SK-N-SH treated with all-trans-retinoic acid at 6 μM for 48 hours (cell line): Measurements from ENCODE around the gene MBOAT2.

Experiments used
- ARNTL ChIP-seq: fragments of 450-650 bp; formaldehyde crosslinking; IDR thresholded peaks from 2 replicates; pipeline ENCODE4 v1.5.0; 2020; ENCODE audit warnings: low read depth, mild to moderate bottlenecking, moderate library complexity, borderline replicate concordance
- CSRNP3 ChIP-seq: fragments of 250-450 bp; sonication (Bioruptor Pico); IDR thresholded peaks from 2 replicates; pipeline ENCODE4 v1.5.1; 2021; ENCODE audit warnings: mild to moderate bottlenecking, moderate library complexity
- ESRRG ChIP-seq: fragments of 250-450 bp; sonication (Bioruptor Pico); IDR thresholded peaks from 2 replicates; pipeline ENCODE4 v1.6.1; 2021; ENCODE audit warnings: mild to moderate bottlenecking
- ISL1 ChIP-seq: fragments of 250-450 bp; sonication (Bioruptor Pico); IDR thresholded peaks from 2 replicates; pipeline ENCODE4 v2.1.2; 2022; ENCODE audit warnings: mild to moderate bottlenecking, moderate library complexity
- OSR1 ChIP-seq: fragments of 250-450 bp; sonication (Bioruptor Pico); IDR thresholded peaks from 2 replicates; pipeline ENCODE4 v1.8.0; 2022; ENCODE audit warnings: moderate library complexity, mild to moderate bottlenecking, inconsistent platforms
- PATZ1 ChIP-seq: fragments of 250-450 bp; sonication (Bioruptor Pico); IDR thresholded peaks from 2 replicates; pipeline ENCODE4 v1.8.0; 2020; ENCODE audit warnings: mild to moderate bottlenecking, moderate library complexity, borderline replicate concordance
- PPARA ChIP-seq: fragments of 250-450 bp; sonication (Bioruptor Pico); IDR thresholded peaks from 2 replicates; pipeline ENCODE4 v1.5.0; 2020; ENCODE audit warnings: mild to moderate bottlenecking, borderline replicate concordance
- RARB ChIP-seq: fragments of 250-450 bp; sonication (Bioruptor Pico); IDR thresholded peaks from 2 replicates; pipeline ENCODE4 v1.8.0; 2021; ENCODE audit warnings: mild to moderate bottlenecking, moderate library complexity
- SNAI2 ChIP-seq: fragments of 250-450 bp; sonication (Bioruptor Pico); IDR thresholded peaks from 2 replicates; pipeline ENCODE4 v1.5.0; 2020; ENCODE audit warnings: mild to moderate bottlenecking, moderate library complexity
- ZFP3 ChIP-seq: fragments of 250-450 bp; sonication (Bioruptor Pico); IDR thresholded peaks from 2 replicates; pipeline ENCODE4 v1.5.0; 2020; ENCODE audit warnings: mild to moderate bottlenecking, moderate library complexity
- ZFP30 ChIP-seq: fragments of 450-650 bp; formaldehyde crosslinking; IDR thresholded peaks from 2 replicates; pipeline ENCODE4 v1.5.0; 2022; ENCODE audit warnings: mild to moderate bottlenecking, moderate library complexity
- TF ChIP-seq, protein P1 (sequence below): fragments of 250-450 bp; sonication (Bioruptor Pico); IDR thresholded peaks from 2 replicates; pipeline ENCODE4 v1.8.0; 2021; ENCODE audit warnings: low read depth, mild to moderate bottlenecking, moderate library complexity, borderline replicate concordance
- TF ChIP-seq, protein P2 (sequence below): fragments of 250-450 bp; sonication (Bioruptor Pico); IDR thresholded peaks from 2 replicates; pipeline ENCODE4 v1.5.0; 2020; ENCODE audit warnings: mild to moderate bottlenecking, moderate library complexity
- TF ChIP-seq, protein P3 (sequence below): fragments of 250-450 bp; sonication (Bioruptor Pico); IDR thresholded peaks from 2 replicates; pipeline ENCODE4 v1.5.1; 2020; ENCODE audit warnings: low read depth, mild to moderate bottlenecking, moderate library complexity

DNA sequence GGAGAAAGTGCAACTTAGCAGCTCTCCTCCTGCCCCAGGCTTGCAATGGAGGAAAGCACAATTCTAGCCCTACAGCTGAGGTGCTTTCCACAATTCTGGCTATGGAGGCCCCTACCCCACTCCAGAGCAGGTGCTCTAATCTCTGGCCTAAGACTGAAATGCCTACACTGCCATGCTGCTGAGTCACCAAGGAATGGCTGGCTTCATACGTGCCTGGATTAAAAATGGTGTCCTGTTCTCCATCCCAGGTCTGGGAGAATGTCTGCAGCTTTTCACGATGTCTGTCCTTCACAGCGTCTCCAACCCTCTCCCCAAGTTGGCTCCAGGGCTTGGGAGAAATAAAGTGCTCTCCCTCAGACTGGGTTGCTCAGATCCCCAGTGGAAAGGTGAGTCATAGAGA, 48.5 kb downstream of the MBOAT2 start:
- TF ChIP-seq, protein P1, sequence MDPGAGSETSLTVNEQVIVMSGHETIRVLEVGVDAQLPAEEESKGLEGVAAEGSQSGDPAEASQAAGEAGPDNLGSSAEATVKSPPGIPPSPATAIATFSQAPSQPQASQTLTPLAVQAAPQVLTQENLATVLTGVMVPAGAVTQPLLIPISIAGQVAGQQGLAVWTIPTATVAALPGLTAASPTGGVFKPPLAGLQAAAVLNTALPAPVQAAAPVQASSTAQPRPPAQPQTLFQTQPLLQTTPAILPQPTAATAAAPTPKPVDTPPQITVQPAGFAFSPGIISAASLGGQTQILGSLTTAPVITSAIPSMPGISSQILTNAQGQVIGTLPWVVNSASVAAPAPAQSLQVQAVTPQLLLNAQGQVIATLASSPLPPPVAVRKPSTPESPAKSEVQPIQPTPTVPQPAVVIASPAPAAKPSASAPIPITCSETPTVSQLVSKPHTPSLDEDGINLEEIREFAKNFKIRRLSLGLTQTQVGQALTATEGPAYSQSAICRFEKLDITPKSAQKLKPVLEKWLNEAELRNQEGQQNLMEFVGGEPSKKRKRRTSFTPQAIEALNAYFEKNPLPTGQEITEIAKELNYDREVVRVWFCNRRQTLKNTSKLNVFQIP (CRISPR knock-in tag): no peak
- TF ChIP-seq ISL1 (CRISPR knock-in tag) (no peak), RARB (no peak), PATZ1 (CRISPR knock-in tag) (no peak), SNAI2 (CRISPR knock-in tag) (no peak), ZFP30 (CRISPR knock-in tag) (no peak), PPARA (CRISPR knock-in tag) (no peak), OSR1 (CRISPR knock-in tag) (no peak), CSRNP3 (CRISPR knock-in tag) (no peak), ESRRG (CRISPR knock-in tag) (no peak), ZFP3 (CRISPR knock-in tag) (no peak), ARNTL (no peak)
- TF ChIP-seq, protein P2, sequence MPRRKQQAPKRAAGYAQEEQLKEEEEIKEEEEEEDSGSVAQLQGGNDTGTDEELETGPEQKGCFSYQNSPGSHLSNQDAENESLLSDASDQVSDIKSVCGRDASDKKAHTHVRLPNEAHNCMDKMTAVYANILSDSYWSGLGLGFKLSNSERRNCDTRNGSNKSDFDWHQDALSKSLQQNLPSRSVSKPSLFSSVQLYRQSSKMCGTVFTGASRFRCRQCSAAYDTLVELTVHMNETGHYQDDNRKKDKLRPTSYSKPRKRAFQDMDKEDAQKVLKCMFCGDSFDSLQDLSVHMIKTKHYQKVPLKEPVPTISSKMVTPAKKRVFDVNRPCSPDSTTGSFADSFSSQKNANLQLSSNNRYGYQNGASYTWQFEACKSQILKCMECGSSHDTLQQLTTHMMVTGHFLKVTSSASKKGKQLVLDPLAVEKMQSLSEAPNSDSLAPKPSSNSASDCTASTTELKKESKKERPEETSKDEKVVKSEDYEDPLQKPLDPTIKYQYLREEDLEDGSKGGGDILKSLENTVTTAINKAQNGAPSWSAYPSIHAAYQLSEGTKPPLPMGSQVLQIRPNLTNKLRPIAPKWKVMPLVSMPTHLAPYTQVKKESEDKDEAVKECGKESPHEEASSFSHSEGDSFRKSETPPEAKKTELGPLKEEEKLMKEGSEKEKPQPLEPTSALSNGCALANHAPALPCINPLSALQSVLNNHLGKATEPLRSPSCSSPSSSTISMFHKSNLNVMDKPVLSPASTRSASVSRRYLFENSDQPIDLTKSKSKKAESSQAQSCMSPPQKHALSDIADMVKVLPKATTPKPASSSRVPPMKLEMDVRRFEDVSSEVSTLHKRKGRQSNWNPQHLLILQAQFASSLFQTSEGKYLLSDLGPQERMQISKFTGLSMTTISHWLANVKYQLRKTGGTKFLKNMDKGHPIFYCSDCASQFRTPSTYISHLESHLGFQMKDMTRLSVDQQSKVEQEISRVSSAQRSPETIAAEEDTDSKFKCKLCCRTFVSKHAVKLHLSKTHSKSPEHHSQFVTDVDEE (CRISPR knock-in tag): no peak
- TF ChIP-seq, protein P3, sequence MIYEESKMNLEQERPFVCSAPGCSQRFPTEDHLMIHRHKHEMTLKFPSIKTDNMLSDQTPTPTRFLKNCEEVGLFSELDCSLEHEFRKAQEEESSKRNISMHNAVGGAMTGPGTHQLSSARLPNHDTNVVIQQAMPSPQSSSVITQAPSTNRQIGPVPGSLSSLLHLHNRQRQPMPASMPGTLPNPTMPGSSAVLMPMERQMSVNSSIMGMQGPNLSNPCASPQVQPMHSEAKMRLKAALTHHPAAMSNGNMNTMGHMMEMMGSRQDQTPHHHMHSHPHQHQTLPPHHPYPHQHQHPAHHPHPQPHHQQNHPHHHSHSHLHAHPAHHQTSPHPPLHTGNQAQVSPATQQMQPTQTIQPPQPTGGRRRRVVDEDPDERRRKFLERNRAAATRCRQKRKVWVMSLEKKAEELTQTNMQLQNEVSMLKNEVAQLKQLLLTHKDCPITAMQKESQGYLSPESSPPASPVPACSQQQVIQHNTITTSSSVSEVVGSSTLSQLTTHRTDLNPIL (CRISPR knock-in tag): no peak
